GM12872 (cell line): ENCODE data around the gene TRIM63.

Experiments used
- CTCF ChIP-seq: IDR thresholded peaks from 3 replicates; pipeline ENCODE4 v1.5.1; 2011; ENCODE audit warnings: low read depth, mild to moderate bottlenecking, low read length, moderate library complexity; ENCODE audit not compliant: insufficient read depth

Gene TRIM63

GRCh38 chr1:26023826-26024225 is 43.6 kb downstream of the TRIM63 start:
- TF ChIP-seq CTCF = no peak

- TF ChIP-seq CTCF = no peak
Measured at GRCh38 chr1:26023009-26023408, 44.4 kb downstream of the TRIM63 start.

GRCh38 chr1:26022404-26022779 is 45.0 kb downstream of the TRIM63 start:
- no peak for TF ChIP-seq CTCF

- no peak for TF ChIP-seq CTCF
Measured at GRCh38 chr1:26021647-26022403, 45.6 kb downstream of the TRIM63 start, which contains the start of gene EXTL1. Gene EXTL1, plus strand, starts transcription at chr1:26021775. Its CDS starts 872 bp downstream, at chr1:26022647.

- no peak for TF ChIP-seq CTCF
Measured at GRCh38 chr1:26020941-26021646, 46.3 kb downstream of the TRIM63 start.

- no peak for TF ChIP-seq CTCF
Measured at GRCh38 chr1:26020330-26020768, 47.1 kb downstream of the TRIM63 start.

- no peak for TF ChIP-seq CTCF
Measured at GRCh38 chr1:26019641-26020315, 47.7 kb downstream of the TRIM63 start.
